Lower leg skin (tissue), 3 donors: ENCODE measurements around the gene ERBB2.

Experiments
- CTCF ChIP-seq, 3 donors: fragments of 450-650 bp; IDR thresholded peaks; one replicate each; pipeline ENCODE4 v1.5.1; 2016; ENCODE audit warnings: antibody characterized with exemption in 3 of 3, mild to moderate bottlenecking in 3 of 3, moderate library complexity in 2 of 3
- POLR2A ChIP-seq, 2 donors: fragments of 450-650 bp; IDR thresholded peaks; one replicate each; pipeline ENCODE4 v1.6.1; 2016 to 2017; ENCODE audit warnings: antibody characterized with exemption in 2 of 2, mild to moderate bottlenecking in 1 of 2, moderate library complexity in 1 of 2

GRCh38 chr17:39724731-39725130 lies 24.9 kb downstream of the ERBB2 start:
- no peak for TF ChIP-seq CTCF (IDR thresholded peaks at IDR 0.05)
- TF ChIP-seq POLR2A (IDR thresholded peaks at IDR 0.05): no peak
